Mesothelial cell of epicardium (in vitro differentiated cells): ENCODE results near the gene SUPT6H. TPM values are rescaled to one million over a fixed set of nuclear protein-coding genes. Genes with fewer than 3 reads are reported as not detected.

Experiments used
- DNase-seq, 2 experiments: peaks; one replicate each; pipeline ENCODE4 v3.0.0; 2021; ENCODE audit warnings: low spot score in 2 of 2; ENCODE audit not compliant: unreplicated experiment in 2 of 2
- H3K27ac Mint-ChIP-seq: 2 replicates; pipeline ENCODE4 v1.8.0; 2021; ENCODE audit warnings: mixed read lengths
- H3K27me3 Mint-ChIP-seq: 2 replicates; pipeline ENCODE4 v1.8.0; 2021; ENCODE audit warnings: low read depth, mixed read lengths
- H3K36me3 Mint-ChIP-seq: 2 replicates; pipeline ENCODE4 v1.8.0; 2021; ENCODE audit warnings: mixed read lengths
- H3K4me1 Mint-ChIP-seq: 2 replicates; pipeline ENCODE4 v1.8.0; 2021; ENCODE audit warnings: mixed read lengths
- H3K4me3 Mint-ChIP-seq: 2 replicates; pipeline ENCODE4 v1.8.0; 2021; ENCODE audit warnings: mild to moderate bottlenecking, moderate library complexity, mixed read lengths
- H3K9me3 Mint-ChIP-seq: 2 replicates; pipeline ENCODE4 v1.8.0; 2021; ENCODE audit warnings: mixed read lengths
- CTCF ChIP-seq: fragments of 200-600 bp; sonication (generic); IDR thresholded peaks from one replicate; pipeline ENCODE4 v1.5.0; 2021; ENCODE audit warnings: antibody characterized with exemption; ENCODE audit not compliant: unreplicated experiment
- total RNA-seq: library from RNA; stranded (reverse); gene quantifications from 3 replicates; pipeline ENCODE4 v1.2.1, GENCODE V29; 2021

SUPT6H gene
- total RNA-seq, 1 donor from 2014 or later, result 91.8 TPM

GRCh38 chr17:28616281-28616680, 45.7 kb upstream of the SUPT6H start:
- no peak for DNase-seq
- Mint-ChIP-seq H3K9me3 (no peaks in the 10 kb centered on the region), H3K4me1 (no peaks in the 10 kb centered on the region), H3K27ac (no peak overlapping the region), H3K4me3 (no peak overlapping the region), H3K36me3 (peaks cover 38% of the 10 kb centered on the region), H3K27me3 (no peaks in the 10 kb centered on the region)
- TF ChIP-seq CTCF, result no peak

GRCh38 chr17:28618464-28618863, 43.5 kb upstream of the SUPT6H start:
- no peaks in the 10 kb centered on the region for H3K4me1 Mint-ChIP-seq

GRCh38 chr17:28620010-28620409, 42.0 kb upstream of the SUPT6H start:
- Mint-ChIP-seq H3K9me3 (no peaks in the 10 kb centered on the region), H3K36me3 (peaks cover 44% of the 10 kb centered on the region), H3K4me1 (no peaks in the 10 kb centered on the region), H3K27me3 (no peaks in the 10 kb centered on the region), H3K27ac (no peak overlapping the region), H3K4me3 (no peak overlapping the region)
- no peak for DNase-seq
- TF ChIP-seq CTCF, result no peak

More at GRCh38 chr17:28618464-28618863, 43.5 kb upstream of the SUPT6H start:
- Mint-ChIP-seq H3K4me3 (no peak overlapping the region), H3K36me3 (peaks cover 51% of the 10 kb centered on the region), H3K9me3 (no peaks in the 10 kb centered on the region), H3K27me3 (no peaks in the 10 kb centered on the region), H3K27ac (no peak overlapping the region)
- no peak for TF ChIP-seq CTCF
- no peak for DNase-seq

- TF ChIP-seq CTCF, result no peak
- H3K4me3 Mint-ChIP-seq, result no peak overlapping the region
- H3K27me3 Mint-ChIP-seq, result no peaks in the 10 kb centered on the region
- DNase-seq, result no peak
- no peaks in the 10 kb centered on the region for H3K4me1 Mint-ChIP-seq
- no peaks in the 10 kb centered on the region for H3K9me3 Mint-ChIP-seq
- peaks cover 48% of the 10 kb centered on the region for H3K36me3 Mint-ChIP-seq
- H3K27ac Mint-ChIP-seq, result no peak overlapping the region
Measured at GRCh38 chr17:28622186-28622585, 39.8 kb upstream of the SUPT6H start.

GRCh38 chr17:28623696-28624095, 38.3 kb upstream of the SUPT6H start:
- DNase-seq, result no peak
- Mint-ChIP-seq H3K27me3 (no peaks in the 10 kb centered on the region), H3K4me3 (no peak overlapping the region), H3K36me3 (peaks cover 54% of the 10 kb centered on the region), H3K9me3 (no peaks in the 10 kb centered on the region), H3K27ac (no peak overlapping the region), H3K4me1 (no peaks in the 10 kb centered on the region)
- no peak for TF ChIP-seq CTCF

- H3K36me3 Mint-ChIP-seq, result peaks cover 50% of the 10 kb centered on the region
- no peaks in the 10 kb centered on the region for H3K4me1 Mint-ChIP-seq
- no peak overlapping the region for H3K4me3 Mint-ChIP-seq
- no peak overlapping the region for H3K27ac Mint-ChIP-seq
- TF ChIP-seq CTCF, result no peak
- no peaks in the 10 kb centered on the region for H3K9me3 Mint-ChIP-seq
- DNase-seq, result no peak
- no peaks in the 10 kb centered on the region for H3K27me3 Mint-ChIP-seq
Measured at GRCh38 chr17:28624148-28624547, 37.9 kb upstream of the SUPT6H start.
